ENCODE results near the gene ELL2.

- no peak for TF ChIP-seq CTCF (IDR thresholded peaks at IDR 0.05 in 8 of 11, conservative IDR thresholded peaks at IDR 0.05 in 3 of 11)
- TF ChIP-seq POLR2A (IDR thresholded peaks at IDR 0.05) = no peak
- no peak for TF ChIP-seq POLR2AphosphoS5 (IDR thresholded peaks at IDR 0.05)
Measured at GRCh38 chr5:95862671-95863382, 98.8 kb downstream of the ELL2 start.
